NCI-H345 (cell line): ENCODE measurements around the gene HIF3A.
"Not testable (repeated sequence)": the region's sequence is repeated elsewhere in the genome, so short reads cannot be mapped to it uniquely, and the experiment has no call there.

Source experiments
- DNase-seq: peaks from one replicate; lab custom pipeline; 2025; lab: John Stamatoyannopoulos, UW

Gene HIF3A

DNA sequence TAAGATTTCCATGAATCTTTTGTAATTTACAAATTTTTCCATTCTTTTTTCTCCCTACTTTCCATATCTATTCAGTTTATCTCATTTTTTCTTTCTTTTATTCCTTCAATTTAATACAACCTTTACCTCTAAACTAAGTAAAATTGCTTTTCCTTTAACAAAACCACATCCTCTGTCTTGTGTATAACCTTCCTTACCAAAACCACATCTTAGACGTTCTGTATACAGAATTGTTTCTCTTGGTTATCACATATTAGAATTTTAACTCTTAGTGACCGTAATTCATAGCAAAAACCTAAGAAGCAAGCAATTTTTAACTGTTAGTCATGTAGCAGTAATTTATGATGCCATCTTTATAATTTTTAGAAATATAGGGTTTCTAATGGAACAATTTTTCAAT is 65.1 kb downstream of the HIF3A start:
- DNase-seq, result no peak

DNA sequence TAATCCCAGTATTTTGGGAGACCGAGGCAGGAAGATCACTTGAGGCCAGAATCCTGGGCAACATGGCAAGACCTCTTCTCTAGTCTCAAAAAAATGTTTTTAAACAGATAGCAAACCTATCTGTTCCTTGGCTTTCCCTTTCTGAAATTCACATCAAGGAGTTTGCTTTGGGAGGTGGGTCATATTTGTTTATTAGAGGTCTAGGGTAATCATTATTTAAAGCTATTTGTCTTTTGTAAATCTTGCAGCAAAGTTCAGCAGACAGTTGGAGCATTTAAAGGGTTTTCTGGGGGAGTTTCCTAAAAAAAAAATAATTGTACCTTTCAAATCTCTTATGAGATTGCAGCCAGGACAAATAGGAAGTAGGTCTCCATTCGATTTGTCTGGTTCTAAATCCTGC is 67.5 kb downstream of the HIF3A start:
- DNase-seq, result no peak

DNA sequence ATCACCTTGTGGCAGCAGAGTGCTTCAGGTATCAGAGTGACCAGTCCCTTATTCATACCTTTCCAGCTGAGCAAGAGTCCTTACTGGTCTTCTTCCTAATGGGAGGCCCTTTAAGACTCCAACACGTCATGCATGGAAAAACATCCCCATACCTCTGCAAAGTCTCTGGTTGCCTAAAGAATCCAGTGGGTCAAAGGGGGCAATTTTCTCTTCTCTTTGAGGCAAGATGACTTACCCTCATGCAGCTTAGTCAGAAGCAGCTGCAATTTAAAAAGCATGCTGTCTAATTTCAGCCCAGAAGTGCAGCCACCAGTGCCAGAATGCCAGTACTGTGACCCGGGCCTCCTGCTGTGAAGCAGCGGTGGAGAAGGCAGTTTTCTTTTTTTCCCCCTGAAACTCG is 68.7 kb downstream of the HIF3A start:
- DNase-seq, result no peak

DNA sequence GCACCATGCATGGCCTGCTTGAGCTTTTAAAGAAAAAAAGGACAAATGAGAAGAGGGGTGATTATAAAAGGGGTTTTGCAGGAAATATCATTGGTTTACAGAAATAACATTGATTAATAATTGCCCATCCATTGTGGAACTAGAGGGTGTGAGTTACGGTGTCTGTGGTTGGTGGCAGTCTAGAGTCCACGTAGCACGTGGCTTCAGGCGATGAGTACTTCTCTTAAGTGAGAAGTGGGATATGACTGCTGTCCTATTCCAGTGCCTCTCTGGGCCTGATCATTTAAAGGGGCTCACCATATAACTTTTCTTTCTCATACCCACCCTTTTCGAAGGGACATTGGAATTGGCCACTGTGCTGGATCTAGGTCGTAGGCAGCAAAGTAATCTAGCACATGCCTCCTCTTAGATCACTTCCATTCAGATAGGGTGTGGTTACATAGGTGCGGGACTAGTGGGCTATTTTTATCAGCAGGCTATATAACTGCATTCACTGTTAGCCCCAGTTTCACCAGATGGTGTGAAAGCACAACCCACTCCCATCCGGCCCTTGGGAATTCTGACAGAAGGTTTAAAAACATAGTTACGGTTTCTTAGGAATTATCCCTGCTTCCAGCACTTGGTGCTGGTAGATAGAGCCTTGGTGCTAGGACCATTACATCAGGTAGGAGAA is 69.9 kb downstream of the HIF3A start:
- no peak for DNase-seq

DNA sequence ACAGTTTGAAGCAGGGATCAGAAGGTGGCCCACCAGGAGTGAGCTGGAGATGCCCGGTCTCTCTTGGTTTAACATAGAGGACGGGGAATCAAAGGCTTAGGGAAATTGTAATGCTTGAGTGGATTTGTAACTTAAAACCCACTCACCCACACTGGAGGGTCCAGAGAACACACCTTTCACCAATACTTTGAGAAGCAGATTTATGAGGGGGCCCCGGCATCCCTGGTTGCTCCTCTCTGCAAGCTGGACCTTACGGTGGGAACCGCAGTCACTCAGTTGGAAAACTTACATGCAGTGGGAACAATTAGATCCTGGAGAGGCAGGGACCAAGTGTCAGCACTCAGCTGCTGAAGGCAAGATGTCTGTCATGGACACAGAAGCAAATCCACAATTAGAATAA is 70.6 kb downstream of the HIF3A start:
- no peak for DNase-seq

DNA sequence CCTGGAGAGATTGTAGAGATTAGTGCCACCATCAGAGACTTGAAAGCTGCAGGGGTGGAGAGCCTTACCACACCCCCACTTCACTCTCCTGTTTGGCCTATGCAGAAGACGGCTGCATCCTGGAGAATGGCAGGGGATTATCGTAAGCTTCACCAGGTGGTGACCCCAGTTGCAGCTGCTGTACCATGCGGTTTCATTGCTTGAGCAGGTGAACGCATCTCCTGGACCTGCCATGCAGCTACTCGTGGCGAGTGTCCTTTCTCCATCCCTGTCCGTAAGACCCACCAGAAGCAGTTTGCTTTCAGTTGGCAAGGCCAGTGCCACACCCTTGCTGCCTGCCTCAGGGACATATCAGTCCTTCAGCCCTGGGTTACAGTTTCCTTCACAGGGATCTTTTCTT is 71.3 kb downstream of the HIF3A start:
- DNase-seq, result no peak

DNA sequence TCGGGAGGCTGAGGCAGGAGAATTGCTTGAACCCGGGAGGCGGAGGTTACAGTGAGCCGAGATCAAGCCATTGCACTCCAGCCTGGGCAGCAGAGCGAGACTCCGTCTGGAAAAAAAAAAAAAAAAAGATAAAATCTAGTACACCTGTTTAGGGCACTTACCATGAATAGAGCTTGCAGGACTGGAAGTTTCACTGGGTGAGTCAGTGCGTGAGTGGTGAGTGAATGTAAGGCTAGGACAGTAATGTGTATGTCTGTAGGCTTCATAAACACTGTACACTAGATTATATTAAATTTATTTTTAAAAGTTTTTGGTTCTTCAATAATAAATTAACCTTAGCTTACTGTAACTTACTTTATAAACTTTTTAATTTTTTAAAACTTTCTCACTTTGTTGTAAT is 73.0 kb downstream of the HIF3A start:
- no peak for DNase-seq

DNA sequence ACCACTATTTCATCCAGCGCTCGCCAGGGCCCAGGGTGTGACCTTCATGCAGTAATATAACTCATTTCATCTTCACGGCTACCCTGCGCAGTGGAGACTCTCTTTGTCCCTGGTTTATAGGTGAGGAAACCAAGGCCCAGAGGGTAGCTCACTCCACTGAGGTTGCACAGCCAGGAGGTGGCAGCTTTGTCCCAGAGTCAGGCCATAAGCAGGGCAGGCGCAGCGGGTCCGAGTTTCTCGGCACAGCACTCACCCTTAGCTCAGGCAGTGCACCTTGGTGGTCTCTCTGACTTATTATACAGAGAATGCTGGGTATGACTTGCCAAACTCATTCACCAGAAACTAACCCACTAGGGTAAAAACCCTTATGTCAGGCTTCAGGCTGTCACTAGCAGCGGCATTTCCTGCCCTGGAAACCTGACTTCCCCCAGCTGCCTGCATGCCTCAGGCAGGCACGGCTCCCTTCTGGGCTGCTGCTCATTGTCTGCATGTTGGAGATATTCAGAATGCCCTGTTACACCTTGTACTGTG is 74.6 kb downstream of the HIF3A start:
- DNase-seq, result no peak

DNA sequence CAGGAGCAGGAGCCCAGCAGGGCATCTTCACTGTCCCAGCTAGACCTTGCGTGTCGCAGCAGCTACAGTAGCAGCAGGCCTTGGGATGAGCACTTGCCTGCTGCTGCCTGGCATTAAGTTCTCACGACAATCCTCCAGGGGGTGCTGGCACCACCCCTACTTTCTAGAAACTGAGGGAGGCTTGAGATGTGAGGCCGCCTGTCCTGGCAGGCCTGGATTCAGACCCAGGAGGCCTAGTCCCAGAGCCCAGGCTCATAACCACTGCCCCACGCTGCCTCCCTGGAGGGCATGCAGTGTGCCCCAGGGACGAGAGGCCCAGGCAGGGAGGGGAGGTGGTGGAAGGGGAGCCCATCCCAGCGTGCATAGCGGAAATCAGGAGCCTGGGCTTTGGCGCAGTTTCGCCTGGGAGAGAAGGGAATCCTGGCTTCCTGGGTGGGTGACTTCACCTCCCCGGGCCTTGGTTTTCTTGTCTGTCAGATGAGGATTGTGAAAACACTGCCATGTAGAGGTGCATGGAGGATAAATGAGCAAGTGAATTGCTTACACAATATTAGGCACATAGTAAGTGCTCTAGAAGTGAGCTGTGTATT is 76.2 kb downstream of the HIF3A start:
- DNase-seq, result peak; percentile 84

DNA sequence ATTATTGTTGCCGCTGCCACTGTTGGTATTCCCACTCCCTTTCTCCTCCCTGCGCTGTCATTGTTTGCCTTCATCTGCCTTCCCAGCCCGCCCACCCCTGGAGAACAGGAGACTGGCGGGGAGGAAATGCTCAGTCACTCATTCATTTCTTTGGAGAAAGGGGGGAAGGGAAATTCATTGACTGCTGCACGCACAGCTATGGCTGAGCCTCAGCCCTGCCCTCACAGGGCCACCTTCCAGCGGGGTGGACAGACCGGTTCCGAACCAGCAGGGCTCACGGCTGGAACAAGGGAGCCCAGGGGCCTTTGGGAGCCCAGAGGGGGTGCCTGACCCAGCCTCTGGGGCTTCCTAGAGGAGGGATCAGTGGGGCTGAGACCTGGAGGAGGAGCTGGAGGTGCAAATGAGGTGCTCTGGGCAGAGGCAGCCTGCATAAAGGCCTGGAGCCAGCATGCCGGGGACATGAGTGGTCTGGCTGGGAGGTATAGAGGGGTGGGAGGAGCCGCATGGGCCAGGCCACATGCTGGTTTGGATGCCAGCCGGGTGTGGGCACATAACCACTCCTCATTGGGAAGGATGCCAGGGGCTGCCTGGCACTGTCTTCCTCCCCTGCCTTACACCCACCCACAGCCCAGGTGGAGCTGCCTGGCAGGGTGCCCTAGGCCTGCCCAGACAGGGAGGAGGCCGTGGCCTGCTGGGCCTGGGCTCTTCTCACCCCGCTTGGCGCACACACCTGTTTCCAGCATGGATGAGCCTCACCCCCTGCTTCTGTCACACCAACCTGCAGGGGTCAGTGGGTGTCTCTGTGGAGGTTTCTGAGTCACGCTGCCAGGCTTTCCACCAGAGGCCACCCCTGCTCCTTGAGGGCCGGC is 76.9 kb downstream of the HIF3A start:
- peak; percentile 98 for DNase-seq

DNA sequence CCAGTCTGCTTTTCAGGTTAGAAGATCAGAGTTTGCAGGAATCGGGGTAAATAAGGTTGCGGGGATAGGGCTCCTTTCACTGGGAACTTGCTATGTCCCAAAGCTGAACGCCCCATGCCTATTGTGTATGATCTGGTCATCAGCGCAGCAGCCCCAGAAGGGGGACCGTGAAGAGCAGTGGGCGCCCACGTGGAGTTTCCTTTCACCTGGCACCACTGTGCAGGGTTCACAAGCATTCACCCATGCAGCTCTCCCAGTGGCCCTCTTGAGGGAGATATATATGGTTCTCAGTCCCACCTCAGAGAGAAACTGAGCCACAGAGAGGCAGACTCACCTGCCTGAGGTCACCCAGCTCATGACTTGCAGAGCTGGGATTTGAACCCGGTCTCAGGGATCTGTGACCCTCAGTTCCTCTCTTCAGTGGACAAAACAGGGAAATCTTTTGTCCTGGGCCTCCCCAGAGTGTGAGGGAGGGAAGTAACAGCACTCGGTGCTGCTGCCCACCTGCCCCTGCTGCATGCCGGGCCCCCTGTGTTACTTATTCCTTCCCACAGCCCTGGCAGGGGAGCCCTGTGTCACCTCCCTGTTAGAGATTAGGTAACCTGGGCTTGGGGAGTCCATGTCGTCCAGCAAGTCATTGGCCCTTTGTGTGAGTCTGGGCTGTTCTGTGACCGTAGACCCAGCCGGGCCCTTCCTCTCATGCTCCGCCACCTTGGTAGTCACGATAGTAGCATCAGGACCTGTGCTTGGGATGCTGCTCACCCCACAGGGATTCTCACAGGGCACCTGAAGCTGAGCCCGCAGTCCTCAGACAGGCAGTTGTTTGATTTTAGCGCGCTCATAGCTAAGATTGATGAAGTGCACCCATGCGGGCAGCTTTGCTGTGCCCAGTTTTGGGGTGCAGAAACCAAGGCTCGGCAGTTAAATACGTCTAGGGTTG is 78.0 kb downstream of the HIF3A start:
- DNase-seq, result no peak

DNA sequence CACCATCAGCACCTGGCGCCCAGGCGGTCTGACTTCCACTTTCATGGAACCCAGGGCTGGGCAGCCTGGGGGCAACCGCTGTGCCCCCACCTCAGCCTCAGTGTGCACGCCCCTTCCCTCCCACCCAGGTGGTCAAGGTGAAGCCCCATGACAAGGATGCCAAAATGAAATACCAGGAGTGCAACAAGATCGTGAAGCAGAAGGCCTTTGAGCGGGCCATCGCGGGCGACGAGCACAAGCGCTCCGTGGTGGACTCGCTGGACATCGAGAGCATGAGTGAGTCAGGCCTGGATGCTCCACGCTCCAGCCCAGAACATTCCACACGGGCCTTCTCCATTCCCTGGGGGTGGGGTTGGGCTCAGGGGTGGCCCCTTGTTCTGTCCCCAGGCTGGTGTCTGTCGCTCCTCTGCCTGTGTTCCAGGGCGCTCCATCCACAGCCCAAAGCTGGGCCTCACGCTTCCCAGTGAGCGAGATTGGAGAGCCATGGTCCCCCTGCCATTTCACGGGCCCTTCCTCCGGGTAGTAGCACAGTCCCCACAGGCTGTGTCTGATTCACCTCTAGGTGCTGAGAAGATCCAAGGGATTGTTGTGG is 78.7 kb downstream of the HIF3A start:
- DNase-seq, result not testable (repeated sequence)

DNA sequence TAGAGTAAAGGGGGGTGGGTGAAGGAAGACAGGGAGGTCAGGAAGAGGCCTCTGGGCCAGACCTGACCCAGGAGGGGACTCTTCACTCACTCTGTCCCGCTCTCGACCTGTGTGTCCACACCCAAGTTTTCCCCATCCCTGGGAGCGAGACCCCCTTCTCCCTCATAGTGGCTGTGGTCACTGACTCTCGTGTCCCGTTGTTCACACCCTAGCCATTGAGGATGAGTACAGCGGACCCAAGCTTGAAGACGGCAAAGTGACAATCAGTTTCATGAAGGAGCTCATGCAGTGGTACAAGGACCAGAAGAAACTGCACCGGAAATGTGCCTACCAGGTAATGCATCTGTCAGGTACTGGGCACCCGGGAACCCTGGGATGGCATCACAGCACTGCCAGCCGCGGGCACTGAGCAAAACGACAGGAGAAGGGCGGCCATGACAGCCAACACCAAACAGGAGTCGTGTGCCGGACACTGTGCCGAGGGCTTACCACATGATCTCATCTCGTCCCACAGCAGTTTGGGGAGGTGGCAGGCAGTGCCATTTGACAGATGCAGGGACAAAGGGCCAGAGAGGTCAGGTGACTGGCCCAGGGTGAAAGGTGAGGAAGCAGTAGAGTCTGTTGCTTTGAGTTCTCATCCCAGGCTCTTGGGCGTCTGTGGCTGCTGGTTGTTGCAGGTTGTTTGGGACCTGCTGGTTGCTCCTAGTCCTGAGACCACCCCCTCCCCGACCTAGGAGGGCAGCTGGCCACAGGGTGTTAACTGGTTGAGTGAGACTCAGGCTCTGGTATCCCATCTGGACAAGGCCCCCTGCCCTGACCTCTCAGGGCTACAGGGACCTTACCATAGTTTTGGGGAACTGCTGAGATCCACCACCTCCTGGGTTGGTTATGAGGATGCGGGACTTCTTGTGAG is 79.7 kb downstream of the HIF3A start:
- no peak for DNase-seq

DNA sequence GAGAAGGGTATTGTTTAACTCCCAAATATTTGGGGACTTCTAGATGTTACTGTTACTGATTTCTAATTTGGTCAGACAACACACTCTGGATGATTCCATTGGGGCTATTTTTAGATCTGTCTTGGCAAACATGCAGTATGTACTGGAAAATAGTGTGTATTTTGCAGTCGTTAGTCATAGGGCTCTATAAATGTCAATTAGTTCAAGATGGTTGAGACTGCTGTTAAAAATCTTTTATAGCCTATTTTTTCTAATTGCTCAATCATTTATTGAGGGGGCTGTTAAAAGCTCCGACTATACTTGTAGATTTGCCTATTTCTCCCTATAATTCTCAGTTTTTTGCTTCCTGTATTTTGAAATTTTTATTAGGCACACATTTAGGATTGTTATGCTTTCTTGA is 81.4 kb downstream of the HIF3A start:
- no peak for DNase-seq

DNA sequence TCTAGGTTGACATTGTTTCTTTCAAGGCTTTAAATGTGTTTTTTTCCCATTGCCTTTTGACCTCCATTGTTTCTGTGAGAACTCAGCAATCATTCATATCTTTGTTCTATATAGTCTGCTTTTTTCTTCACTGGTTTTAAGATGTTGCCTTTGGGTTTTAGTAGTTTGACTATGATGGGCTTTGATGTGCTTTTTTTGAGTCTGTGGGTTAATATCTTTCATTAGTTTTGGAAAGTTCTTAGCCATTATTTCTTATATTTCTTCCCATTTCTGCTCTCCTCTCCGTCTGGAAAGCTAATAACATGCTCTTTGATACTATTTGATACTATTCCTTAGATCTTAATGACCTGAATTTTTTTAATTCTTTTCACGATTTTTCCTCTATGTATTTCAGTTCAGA is 83.8 kb downstream of the HIF3A start:
- DNase-seq, result no peak

DNA sequence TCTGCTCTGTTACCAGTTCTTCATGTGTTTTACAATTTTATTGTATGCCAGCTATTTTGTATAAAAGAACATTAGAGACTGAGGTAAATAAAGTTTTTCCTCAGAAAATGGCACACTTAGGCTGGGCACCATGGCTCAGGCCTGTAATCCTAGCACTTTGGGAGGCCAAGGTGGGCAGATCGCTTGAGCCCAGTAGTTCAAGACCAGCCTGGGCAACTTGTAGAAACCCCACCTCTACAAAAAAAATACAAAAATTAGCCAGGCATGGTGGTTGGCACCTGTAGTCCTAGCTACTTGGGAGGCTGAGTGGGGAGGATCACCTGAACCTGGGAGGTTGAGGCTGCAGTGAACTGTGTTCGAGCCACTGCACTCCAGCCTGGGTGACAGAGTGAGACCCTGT is 84.5 kb downstream of the HIF3A start:
- no peak for DNase-seq

DNA sequence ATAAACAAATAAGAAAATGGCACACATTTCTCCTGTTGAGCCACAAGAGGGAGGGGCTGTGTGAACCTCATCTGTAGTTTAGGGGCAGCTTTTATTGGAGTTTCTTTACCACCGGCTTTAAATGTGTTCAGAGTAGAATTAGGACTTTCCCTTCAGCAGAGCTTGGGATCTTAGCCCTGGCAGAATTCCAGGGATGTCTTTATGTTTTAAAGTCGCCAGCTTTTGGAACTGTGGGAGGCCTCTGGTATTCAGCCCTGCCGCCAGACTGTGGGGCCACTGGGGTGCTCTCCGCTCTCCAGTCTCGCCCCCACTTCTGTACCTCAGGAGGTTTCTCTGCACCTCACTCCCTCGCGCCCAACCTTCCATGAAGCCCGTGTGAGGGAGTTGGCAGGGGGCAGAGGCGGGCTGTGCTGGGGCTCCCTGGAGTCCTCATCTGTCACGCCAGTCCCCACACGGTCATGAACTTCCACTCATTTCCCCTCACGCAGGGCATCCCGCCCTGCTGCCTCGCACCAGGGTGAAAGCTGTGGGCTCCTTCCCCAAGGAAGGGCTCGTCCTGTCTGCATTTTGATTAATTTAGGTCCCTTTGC is 85.0 kb downstream of the HIF3A start:
- no peak for DNase-seq

DNA sequence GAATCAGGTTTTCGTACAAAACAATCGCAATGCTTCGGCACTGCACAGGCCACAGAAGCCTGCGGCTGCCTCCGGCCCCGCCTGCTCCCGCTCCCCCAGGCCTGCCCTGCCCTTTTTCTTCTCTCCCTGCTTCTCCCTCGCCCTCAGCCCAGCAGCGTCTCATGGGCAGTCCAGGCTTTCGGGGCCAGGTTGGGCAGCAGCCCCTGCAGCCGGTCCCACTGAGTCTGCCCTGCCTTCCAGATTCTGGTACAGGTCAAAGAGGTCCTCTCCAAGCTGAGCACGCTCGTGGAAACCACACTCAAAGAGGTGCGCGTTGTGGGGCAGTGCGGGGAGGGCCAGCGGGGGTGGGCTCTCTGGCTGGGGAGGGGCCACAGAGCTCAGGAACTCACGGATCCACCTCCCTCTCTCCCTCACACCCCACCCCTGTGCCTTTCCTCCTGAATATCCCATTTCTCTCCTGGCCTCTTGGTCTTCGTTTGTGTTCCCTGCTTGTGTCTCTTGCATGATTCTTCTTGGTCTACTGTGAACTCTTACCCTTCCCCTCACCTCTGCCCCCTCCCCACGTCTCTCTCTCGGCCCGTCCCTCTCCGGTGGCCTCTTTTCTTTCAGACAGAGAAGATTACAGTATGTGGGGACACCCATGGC is 86.5 kb downstream of the HIF3A start:
- no peak for DNase-seq

DNA sequence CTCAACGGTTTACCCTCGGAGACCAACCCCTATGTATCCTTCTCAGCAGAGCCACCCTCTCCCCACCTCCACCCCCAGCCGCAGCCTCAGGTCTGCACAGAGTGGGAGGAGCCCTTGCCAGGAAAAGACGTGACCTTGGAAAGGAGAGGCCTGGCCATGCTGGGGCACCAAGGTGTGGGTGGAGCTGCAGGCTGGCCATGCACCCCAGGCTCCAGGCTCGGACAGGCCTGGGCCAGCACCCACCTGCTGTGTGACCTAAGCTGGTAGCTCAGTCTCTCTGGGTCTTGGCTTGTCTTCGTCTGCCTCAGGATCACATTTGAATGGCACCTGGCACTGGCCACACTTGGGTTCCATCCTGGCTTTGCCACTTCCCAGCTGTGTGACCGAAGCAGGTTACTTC is 87.0 kb downstream of the HIF3A start:
- no peak for DNase-seq

DNA sequence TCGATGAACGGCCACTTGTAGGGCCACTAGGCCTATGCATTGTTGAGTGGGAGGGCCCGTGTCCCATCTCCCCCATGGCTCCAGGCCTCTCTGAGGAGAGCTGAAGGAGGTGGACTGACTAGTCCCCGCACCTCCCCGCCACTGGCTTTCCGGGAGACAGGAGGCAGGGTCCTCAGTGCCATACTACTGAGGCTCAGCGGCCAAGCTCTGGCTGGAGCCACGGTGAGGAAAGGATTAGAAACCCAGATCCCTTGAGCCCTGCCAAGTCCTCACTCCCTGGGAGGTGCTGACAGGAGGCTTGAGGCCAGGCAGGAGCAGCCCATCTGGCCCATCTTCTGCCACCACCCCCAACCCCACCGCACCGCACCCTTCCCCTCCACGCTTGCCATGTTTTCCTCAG is 87.6 kb downstream of the HIF3A start:
- DNase-seq, result no peak
